Neural progenitor cell (in vitro differentiated cells): ENCODE measurements around the gene SBSN. TPM values are rescaled to one million over a fixed set of nuclear protein-coding genes. Genes with fewer than 3 reads are reported as not detected.

Source experiments
- DNase-seq: peaks from one replicate; pipeline ENCODE4 v3.0.0-alpha.2; 2016; ENCODE audit warnings: low spot score
- H2AFZ ChIP-seq: fragments of 200-600 bp; sonication (generic); replicated peaks from 2 replicates; pipeline ENCODE4 v1.6.1; 2016; ENCODE audit warnings: antibody characterized with exemption
- H3F3A ChIP-seq: fragments of 200-600 bp; sonication (generic); 2 replicates; pipeline ENCODE4 v1.6.1; 2016; ENCODE audit warnings: antibody characterized with exemption, low read depth
- H3K27ac ChIP-seq: fragments of 200-600 bp; sonication (generic); 2 replicates; pipeline ENCODE4 v1.5.1; 2016; ENCODE audit warnings: mild to moderate bottlenecking
- H3K27me3 ChIP-seq: fragments of 200-600 bp; sonication (generic); 2 replicates; pipeline ENCODE4 v1.6.1; 2016; ENCODE audit warnings: mild to moderate bottlenecking, moderate library complexity
- H3K36me3 ChIP-seq: fragments of 200-600 bp; sonication (generic); 2 replicates; pipeline ENCODE4 v1.5.1; 2016
- H3K4me1 ChIP-seq: fragments of 200-600 bp; sonication (generic); 2 replicates; pipeline ENCODE4 v1.6.1; 2016; ENCODE audit warnings: mixed run types
- H3K4me2 ChIP-seq: fragments of 200-600 bp; sonication (generic); 2 replicates; pipeline ENCODE4 v1.6.1; 2016
- H3K4me3 ChIP-seq: fragments of 200-600 bp; sonication (generic); 2 replicates; pipeline ENCODE4 v1.5.1; 2016
- H3K79me2 ChIP-seq: fragments of 200-600 bp; sonication (generic); 2 replicates; pipeline ENCODE4 v1.6.1; 2016; ENCODE audit warnings: low read depth
- H3K9ac ChIP-seq: fragments of 200-600 bp; sonication (generic); 2 replicates; pipeline ENCODE4 v1.6.1; 2016
- H3K9me3 ChIP-seq: fragments of 200-600 bp; sonication (generic); 2 replicates; pipeline ENCODE4 v1.5.1; 2016; ENCODE audit warnings: low read depth
- H4K20me1 ChIP-seq: fragments of 200-600 bp; sonication (generic); 2 replicates; pipeline ENCODE4 v1.6.1; 2016; ENCODE audit warnings: low read depth
- H3K27ac Mint-ChIP-seq: 3 replicates; pipeline ENCODE4 v1.8.0; 2021; ENCODE audit warnings: mixed read lengths
- H3K27me3 Mint-ChIP-seq: 2 replicates; pipeline ENCODE4 v1.8.0; 2022; ENCODE audit warnings: low read depth, mild to moderate bottlenecking, inconsistent platforms, moderate library complexity, mixed read lengths; ENCODE audit not compliant: insufficient read depth
- H3K36me3 Mint-ChIP-seq: 3 replicates; pipeline ENCODE4 v1.8.0; 2021; ENCODE audit warnings: mixed read lengths
- H3K4me1 Mint-ChIP-seq: 3 replicates; pipeline ENCODE4 v1.8.0; 2021; ENCODE audit warnings: mixed read lengths
- H3K4me3 Mint-ChIP-seq: 3 replicates; pipeline ENCODE4 v1.8.0; 2021; ENCODE audit warnings: mild to moderate bottlenecking, moderate library complexity, mixed read lengths
- H3K9me3 Mint-ChIP-seq: 3 replicates; pipeline ENCODE4 v1.8.0; 2020; ENCODE audit warnings: mixed read lengths
- CTCF ChIP-seq: fragments of 200-600 bp; sonication (generic); IDR thresholded peaks from 2 replicates; pipeline ENCODE4 v1.5.1; 2017; ENCODE audit warnings: antibody characterized with exemption, mild to moderate bottlenecking
- EZH2 ChIP-seq: fragments of 200-600 bp; sonication (generic); IDR thresholded peaks from 2 replicates; pipeline ENCODE4 v1.6.1; 2017; ENCODE audit warnings: antibody characterized with exemption, mild to moderate bottlenecking, moderate library complexity
- EZH2phosphoT487 ChIP-seq: fragments of 200-600 bp; sonication (generic); IDR thresholded peaks from 2 replicates; pipeline ENCODE4 v1.6.1; 2017; ENCODE audit warnings: antibody characterized with exemption
- total RNA-seq: library from RNA; depleted of rRNA; stranded (reverse); fragments of >200 nt; gene quantifications from 2 replicates; pipeline ENCODE4 v1.2.3, GENCODE V29; 2015; ENCODE audit warnings: low replicate concordance

SBSN gene
- total RNA-seq, 1 donor from 2014 or later: not detected

- Histone ChIP-seq H2AFZ (no peak overlapping the region), H3K79me2 (no peaks in the 10 kb centered on the region), H3K4me2 (no peak overlapping the region), H4K20me1 (no peaks in the 10 kb centered on the region), H3K36me3 (no peaks in the 10 kb centered on the region), H3K4me1 (no peaks in the 10 kb centered on the region), H3K27ac (no peak overlapping the region), H3K9me3 (no peaks in the 10 kb centered on the region), H3K27me3 (peaks cover 20% of the 10 kb centered on the region), H3K9ac (no peak overlapping the region), H3F3A (no peaks in the 10 kb centered on the region), H3K4me3 (no peak overlapping the region)
- Mint-ChIP-seq H3K36me3 (no peaks in the 10 kb centered on the region), H3K4me1 (peaks cover 3% of the 10 kb centered on the region), H3K9me3 (no peaks in the 10 kb centered on the region), H3K4me3 (no peak overlapping the region), H3K27me3 (peaks cover 20% of the 10 kb centered on the region), H3K27ac (no peak overlapping the region)
- no peak for TF ChIP-seq EZH2phosphoT487
- no peak for TF ChIP-seq EZH2
- no peak for TF ChIP-seq CTCF
- no peak for DNase-seq
These were observed 11.8 kb downstream of the SBSN start for GRCh38 chr19:35516310-35516709.

- TF ChIP-seq EZH2 (no peak), CTCF (no peak), EZH2phosphoT487 (no peak)
- Histone ChIP-seq H3K79me2 (peaks cover 5% of the 10 kb centered on the region), H3K9me3 (no peaks in the 10 kb centered on the region), H3K36me3 (no peaks in the 10 kb centered on the region), H3F3A (peaks cover 10% of the 10 kb centered on the region), H3K4me1 (peaks cover 4% of the 10 kb centered on the region), H3K27me3 (peaks cover 28% of the 10 kb centered on the region), H3K27ac (no peak overlapping the region), H3K9ac (no peak overlapping the region), H2AFZ (peak overlapping the region; percentile 50), H3K4me3 (no peak overlapping the region), H3K4me2 (peak overlapping the region; percentile 42), H4K20me1 (no peaks in the 10 kb centered on the region)
- Mint-ChIP-seq H3K9me3 (no peaks in the 10 kb centered on the region), H3K36me3 (no peaks in the 10 kb centered on the region), H3K4me1 (peaks cover 5% of the 10 kb centered on the region), H3K27me3 (peaks cover 26% of the 10 kb centered on the region), H3K27ac (no peak overlapping the region), H3K4me3 (no peak overlapping the region)
- no peak for DNase-seq
These were observed 13.8 kb downstream of the SBSN start for GRCh38 chr19:35514282-35514809.

GRCh38 chr19:35513628-35514281 is 14.4 kb downstream of the SBSN start, which contains the start of gene DMKN:
Gene DMKN, minus strand, starts transcription at chr19:35513649. Its CDS starts 174 bp downstream, at chr19:35513475.
- Histone ChIP-seq H3K4me2 (peak within 1 kb of the TSS; percentile 42), H3K27me3 (peaks cover 28% of the 10 kb centered on the region), H2AFZ (peak within 1 kb of the TSS; percentile 50), H3K4me1 (peaks cover 4% of the 10 kb centered on the region), H3K79me2 (peaks cover 11% of the 10 kb centered on the region), H3K36me3 (no peaks in the 10 kb centered on the region), H3K9ac (no peak within 1 kb of the TSS), H3K4me3 (no peak within 1 kb of the TSS), H3F3A (peaks cover 10% of the 10 kb centered on the region), H4K20me1 (no peaks in the 10 kb centered on the region), H3K27ac (no peak within 1 kb of the TSS), H3K9me3 (no peaks in the 10 kb centered on the region)
- TF ChIP-seq CTCF: peak; percentile 23
- no peak for TF ChIP-seq EZH2
- peak; percentile 27 for DNase-seq
- Mint-ChIP-seq H3K27ac (no peak within 1 kb of the TSS), H3K27me3 (peaks cover 31% of the 10 kb centered on the region), H3K9me3 (no peaks in the 10 kb centered on the region), H3K4me3 (no peak within 1 kb of the TSS), H3K4me1 (peaks cover 7% of the 10 kb centered on the region), H3K36me3 (no peaks in the 10 kb centered on the region)
